Medulla oblongata (tissue), 1 donor: ENCODE data around the gene QRFPR.
"Not testable (repeated sequence)": the region's sequence is repeated elsewhere in the genome, so short reads cannot be mapped to it uniquely, and the experiment has no call there.

Experiments
- DNase-seq: peaks from one replicate; pipeline ENCODE4 v3.0.0-alpha.2; 2015; ENCODE audit errors: extremely low spot score

The QRFPR gene

GRCh38 chr4:121339824-121340223 is 41.0 kb downstream of the QRFPR start:
- DNase-seq, result no peak

DNA sequence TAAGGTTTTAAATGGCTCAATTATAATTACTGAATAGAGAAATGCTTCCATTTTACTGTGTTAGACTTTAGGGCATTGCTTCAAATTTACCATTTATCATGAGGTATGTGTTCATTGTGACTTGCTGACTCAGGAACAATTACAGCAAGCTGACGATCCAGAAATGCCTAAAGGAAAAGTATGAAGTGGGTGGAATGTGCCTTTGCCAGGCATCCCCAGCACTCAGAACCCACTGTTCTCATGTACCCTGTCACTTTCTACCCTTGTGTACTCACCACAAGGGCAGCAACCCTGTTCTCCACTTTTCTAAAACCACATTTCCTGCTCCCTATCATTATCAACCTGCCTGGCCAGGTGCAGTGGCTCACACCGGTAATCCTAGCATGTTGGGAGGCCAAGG is 41.5 kb downstream of the QRFPR start:
- DNase-seq, result no peak

GRCh38 chr4:121338518-121338917 is 42.3 kb downstream of the QRFPR start:
- DNase-seq, result no peak

- no peak for DNase-seq
These were observed 44.1 kb downstream of the QRFPR start for GRCh38 chr4:121336706-121337105.

DNA sequence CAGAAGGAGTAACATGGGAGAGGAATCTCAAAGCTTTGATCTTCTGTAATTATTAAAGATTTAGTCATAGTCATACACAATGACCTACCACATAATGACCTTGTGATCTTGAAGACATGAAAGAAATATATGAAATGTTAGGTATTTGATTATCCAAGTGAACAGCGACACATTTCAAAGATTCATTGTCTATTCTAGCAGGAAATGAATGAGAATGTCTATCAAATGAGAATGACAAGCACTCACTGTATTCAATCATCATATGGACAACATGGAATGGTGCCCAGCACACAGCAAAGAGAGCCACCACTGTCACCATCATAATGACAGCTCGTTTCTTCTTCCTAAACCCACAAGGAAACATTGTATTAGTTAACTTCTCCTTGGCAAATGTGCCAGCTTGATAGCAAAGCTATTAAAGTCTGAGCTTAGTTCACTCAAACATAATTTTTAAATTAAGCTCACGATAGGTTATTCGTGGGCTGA is 50.6 kb downstream of the QRFPR start:
- peak; percentile 72 for DNase-seq

DNA sequence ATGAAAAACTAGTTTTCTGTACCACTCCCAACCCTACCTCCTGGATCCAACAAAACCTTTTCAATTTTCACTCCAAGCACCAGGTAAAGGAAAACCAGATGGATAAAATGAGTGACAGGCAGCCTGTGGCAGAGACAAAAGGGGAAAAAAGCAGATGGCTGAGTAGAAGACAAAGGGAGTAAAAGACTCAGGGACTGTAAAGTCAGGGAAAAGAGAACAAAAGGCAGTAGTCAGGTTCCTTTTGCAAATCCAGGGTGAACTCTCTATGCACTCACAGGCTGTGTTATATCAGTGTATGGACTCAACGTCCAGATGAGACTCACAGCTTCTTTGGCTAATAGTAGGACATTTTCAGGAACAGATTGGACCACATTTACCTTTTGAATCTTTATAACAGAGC is 54.2 kb downstream of the QRFPR start:
- DNase-seq, result no peak

GRCh38 chr4:121324331-121324730 is 56.5 kb downstream of the QRFPR start:
- DNase-seq, result no peak

DNA sequence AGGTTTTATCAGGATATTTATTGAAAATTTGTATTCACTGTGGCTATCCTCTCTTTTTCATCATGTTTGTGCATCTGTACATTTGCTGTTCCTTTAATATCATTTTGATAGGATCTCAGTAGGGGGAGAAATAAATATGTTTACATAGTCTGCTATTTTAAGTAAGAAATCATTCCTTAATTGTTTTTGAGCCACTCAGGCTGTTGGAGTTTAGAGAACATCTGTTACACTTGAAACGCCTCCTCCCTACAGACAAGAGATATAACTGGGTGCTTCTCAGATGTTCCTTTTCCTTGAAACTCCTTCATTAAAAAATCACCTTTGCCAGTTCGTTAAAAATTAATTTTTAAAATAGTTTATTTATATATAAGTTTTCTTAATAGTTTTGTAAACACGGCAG is 59.4 kb downstream of the QRFPR start:
- no peak for DNase-seq

GRCh38 chr4:121316091-121316490 is 64.7 kb downstream of the QRFPR start:
- no peak for DNase-seq

- not testable (repeated sequence) for DNase-seq
These were observed 67.4 kb downstream of the QRFPR start for GRCh38 chr4:121313430-121313829.

DNA sequence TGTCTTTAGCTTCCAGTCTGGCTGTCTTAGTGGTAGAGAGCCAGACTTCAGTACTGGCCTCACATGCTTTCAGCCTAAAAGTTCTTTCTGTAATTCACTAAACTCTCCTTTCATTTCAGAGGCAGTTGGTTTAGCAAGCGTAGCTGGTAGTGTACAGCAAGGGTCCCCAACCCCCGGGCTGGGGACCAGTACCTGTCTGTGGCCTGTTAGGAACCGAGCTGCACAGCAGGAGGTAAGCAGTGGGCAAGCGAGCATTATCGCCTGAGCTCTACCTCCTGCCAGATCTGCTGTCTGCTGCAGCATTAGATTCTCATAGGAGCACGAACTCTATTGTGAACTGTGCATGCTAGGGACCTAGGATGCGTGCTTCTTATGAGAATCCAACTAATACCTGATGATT is 72.0 kb downstream of the QRFPR start:
- DNase-seq, result no peak

GRCh38 chr4:121308328-121308663 is 72.5 kb downstream of the QRFPR start:
- DNase-seq, result no peak

DNA sequence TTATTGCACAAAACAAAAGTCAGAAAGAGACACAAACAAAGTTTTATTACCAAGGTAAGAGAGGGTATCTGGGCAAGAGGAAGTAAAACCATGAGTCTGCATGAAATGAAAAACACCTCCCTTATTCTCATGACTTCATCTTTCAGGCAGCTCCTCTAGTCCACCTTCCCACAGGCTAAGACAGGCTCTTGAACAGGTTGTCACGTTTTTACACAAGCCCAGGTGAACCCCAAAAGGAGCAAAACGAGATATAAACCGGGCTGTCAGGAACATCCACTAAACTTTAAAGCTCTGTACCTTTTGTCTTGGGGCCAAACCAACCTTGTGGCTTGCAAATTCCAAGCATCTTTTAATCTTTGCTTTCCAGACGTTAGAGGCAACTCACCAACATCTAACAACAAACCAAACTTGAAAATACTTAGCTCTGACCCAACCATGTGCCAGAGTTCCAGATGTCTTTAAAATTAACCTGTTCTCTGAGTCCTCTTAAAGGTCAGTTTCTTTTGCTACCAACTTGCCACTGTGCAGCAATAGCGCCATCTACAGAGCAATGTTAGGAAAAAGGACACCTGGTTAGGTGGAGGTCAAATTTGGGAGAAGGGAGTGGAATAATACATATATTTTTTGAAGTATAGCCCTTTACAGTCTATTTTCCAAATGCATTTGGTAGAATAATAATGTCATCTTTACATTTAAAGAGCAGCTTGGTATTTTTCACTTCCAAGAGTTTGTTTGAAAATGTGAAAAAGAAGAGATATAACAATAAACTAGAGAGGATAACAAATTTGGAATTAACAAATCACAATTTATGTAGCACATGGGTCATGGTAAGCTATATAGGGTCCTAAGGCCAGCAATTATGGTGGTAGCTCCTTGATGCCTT is 73.1 kb downstream of the QRFPR start:
- DNase-seq, result peak; percentile 9

GRCh38 chr4:121306931-121307330 is 73.9 kb downstream of the QRFPR start:
- no peak for DNase-seq

- no peak for DNase-seq
These were observed 75.9 kb downstream of the QRFPR start for GRCh38 chr4:121304893-121305292.

DNA sequence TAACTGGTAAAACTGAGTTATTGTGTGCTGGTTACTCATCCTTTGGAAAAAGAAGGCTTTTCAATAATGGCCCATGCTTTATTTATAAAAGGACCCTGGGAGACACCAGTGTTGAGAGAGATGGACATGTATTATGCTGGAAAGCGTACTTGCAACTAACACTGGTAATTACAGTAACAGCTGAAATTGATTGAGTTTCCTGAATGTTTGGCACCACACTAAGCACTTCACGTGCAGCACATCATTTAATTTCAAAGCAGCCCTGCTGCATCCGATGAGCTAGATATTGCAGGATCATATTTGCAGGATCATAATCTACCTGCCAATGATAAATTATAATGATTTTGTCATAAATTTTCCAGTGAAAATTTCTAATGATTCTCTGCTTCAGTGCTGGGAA is 81.5 kb downstream of the QRFPR start:
- no peak for DNase-seq

GRCh38 chr4:121283319-121283718 is 97.5 kb downstream of the QRFPR start:
- no peak for DNase-seq

DNA sequence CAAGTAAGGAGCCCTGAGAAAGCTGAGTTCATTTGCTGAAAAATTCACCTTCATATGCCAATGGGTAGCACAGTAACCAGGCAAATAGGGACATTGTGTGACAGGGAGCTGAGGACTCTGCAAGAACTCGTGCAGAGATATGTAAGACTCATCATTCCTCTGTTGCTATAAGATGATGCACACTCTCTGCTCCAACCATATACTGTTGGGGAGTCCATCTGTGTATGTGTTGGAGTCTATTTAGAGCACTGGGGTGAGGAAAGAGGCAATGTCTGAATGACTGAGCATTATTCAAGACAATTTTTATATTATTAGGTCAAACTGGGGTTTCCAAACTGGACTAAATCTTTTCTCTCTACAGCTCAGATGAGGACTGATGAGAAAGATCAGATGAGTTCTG is 100.4 kb downstream of the QRFPR start:
- DNase-seq, result no peak

DNA sequence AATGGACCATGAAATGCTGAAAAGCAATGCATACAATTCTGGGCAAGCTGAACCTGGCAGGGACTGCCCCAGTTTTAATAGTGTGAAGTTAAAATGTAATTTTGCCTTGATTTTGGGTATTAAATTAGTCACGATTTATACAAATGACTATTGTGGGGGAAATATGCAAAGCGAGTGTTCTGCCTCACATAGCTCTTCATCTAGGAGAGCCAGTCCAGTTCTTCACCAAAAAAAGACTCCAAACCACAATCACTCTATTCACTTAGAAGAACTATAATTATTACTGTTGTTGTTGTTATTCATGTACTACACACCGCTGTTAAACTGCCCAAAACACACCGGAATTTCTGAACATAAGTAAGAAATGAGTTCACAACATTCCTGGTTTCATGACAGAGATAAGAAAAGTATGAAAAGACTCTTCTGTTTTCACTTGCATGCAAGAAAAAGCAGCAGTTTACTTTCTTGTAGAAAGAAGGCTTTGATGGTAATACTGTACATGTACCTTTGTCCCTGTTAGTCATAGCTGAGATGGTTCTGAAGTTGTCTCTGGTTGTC is 101.9 kb downstream of the QRFPR start:
- DNase-seq, result no peak
